ENCODE results near the gene SYT1. TPM values are rescaled to one million over a fixed set of nuclear protein-coding genes. Genes with fewer than 3 reads are reported as not detected.

Gene SYT1
- total RNA-seq, 1 donor from 2014 or later: 0.79 TPM

GRCh38 chr12:79012636-79013035 lies 148.1 kb downstream of the SYT1 start:
- DNase-seq (ENCODE audit: low read depth): no peak
- H3K27me3 ChIP-seq (ENCODE audit: control insufficient read depth, insufficient read depth, low read length): no peaks in the 10 kb centered on the region
- no peak for FAIRE-seq
- no peaks in the 10 kb centered on the region for H3K36me3 ChIP-seq (ENCODE audit: control insufficient read depth, insufficient read depth, low read length)
- no peak for TF ChIP-seq CTCF (IDR thresholded peaks at IDR 0.05; ENCODE audit: insufficient read depth, low read length, severe bottlenecking)
- H3K4me3 ChIP-seq (ENCODE audit: low read depth, low read length): no peak overlapping the region

GRCh38 chr12:79016181-79016580 lies 151.6 kb downstream of the SYT1 start:
- H3K4me3 ChIP-seq (ENCODE audit: low read depth, low read length): no peak overlapping the region
- TF ChIP-seq CTCF (IDR thresholded peaks at IDR 0.05; ENCODE audit: insufficient read depth, low read length, severe bottlenecking): no peak
- no peaks in the 10 kb centered on the region for H3K27me3 ChIP-seq (ENCODE audit: control insufficient read depth, insufficient read depth, low read length)
- H3K36me3 ChIP-seq (ENCODE audit: control insufficient read depth, insufficient read depth, low read length): no peaks in the 10 kb centered on the region
- DNase-seq (ENCODE audit: low read depth) (no peak), FAIRE-seq (no peak)

- no peaks in the 10 kb centered on the region for H3K36me3 ChIP-seq (ENCODE audit: control insufficient read depth, insufficient read depth, low read length)
- TF ChIP-seq CTCF (IDR thresholded peaks at IDR 0.05; ENCODE audit: insufficient read depth, low read length, severe bottlenecking): no peak
- H3K4me3 ChIP-seq (ENCODE audit: low read depth, low read length): no peak overlapping the region
- DNase-seq (ENCODE audit: low read depth): no peak
- no peak for FAIRE-seq
- no peaks in the 10 kb centered on the region for H3K27me3 ChIP-seq (ENCODE audit: control insufficient read depth, insufficient read depth, low read length)
Observed at GRCh38 chr12:79019672-79020071, 155.1 kb downstream of the SYT1 start.

GRCh38 chr12:79020106-79020505 lies 155.5 kb downstream of the SYT1 start:
- Histone ChIP-seq H3K36me3 (ENCODE audit: control insufficient read depth, insufficient read depth, low read length) (no peaks in the 10 kb centered on the region), H3K4me3 (ENCODE audit: low read depth, low read length) (no peak overlapping the region), H3K27me3 (ENCODE audit: control insufficient read depth, insufficient read depth, low read length) (no peaks in the 10 kb centered on the region)
- TF ChIP-seq CTCF (IDR thresholded peaks at IDR 0.05; ENCODE audit: insufficient read depth, low read length, severe bottlenecking): no peak
- DNase-seq (ENCODE audit: low read depth) (peak; percentile 17), FAIRE-seq (no peak)

GRCh38 chr12:79021021-79021420 lies 156.4 kb downstream of the SYT1 start:
- H3K36me3 ChIP-seq (ENCODE audit: control insufficient read depth, insufficient read depth, low read length): no peaks in the 10 kb centered on the region
- DNase-seq (ENCODE audit: low read depth): no peak
- no peak for FAIRE-seq

More at GRCh38 chr12:79021021-79021420, 156.4 kb downstream of the SYT1 start:
- Histone ChIP-seq H3K27me3 (ENCODE audit: control insufficient read depth, insufficient read depth, low read length) (no peaks in the 10 kb centered on the region), H3K4me3 (ENCODE audit: low read depth, low read length) (no peak overlapping the region)
- no peak for TF ChIP-seq CTCF (IDR thresholded peaks at IDR 0.05; ENCODE audit: insufficient read depth, low read length, severe bottlenecking)

Data from bronchial epithelial cell (primary cell).